KOPT-K1 (cell line): Measurements from ENCODE around the gene CDK5.
"Not testable (repeated sequence)": the region's sequence is repeated elsewhere in the genome, so short reads cannot be mapped to it uniquely, and the experiment has no call there.

Experiments used
- H3K27ac ChIP-seq: fragments of 200-600 bp; sonication (generic); 2 replicates; pipeline ENCODE4 v1.5.1; 2016; ENCODE audit warnings: antibody characterized with exemption, mild to moderate bottlenecking, low read depth, low read length; ENCODE audit not compliant: poor library complexity, severe bottlenecking
- H3K36me3 ChIP-seq: fragments of 200-600 bp; sonication (generic); 2 replicates; pipeline ENCODE4 v1.5.1; 2017; ENCODE audit warnings: antibody characterized with exemption, mild to moderate bottlenecking, low read length, moderate library complexity; ENCODE audit not compliant: insufficient read depth
- H3K9me3 ChIP-seq: fragments of 200-600 bp; sonication (generic); 2 replicates; pipeline ENCODE4 v1.5.1; 2017; ENCODE audit warnings: antibody characterized with exemption, low read length, mild to moderate bottlenecking; ENCODE audit not compliant: insufficient read depth, poor library complexity, severe bottlenecking

Gene CDK5

DNA sequence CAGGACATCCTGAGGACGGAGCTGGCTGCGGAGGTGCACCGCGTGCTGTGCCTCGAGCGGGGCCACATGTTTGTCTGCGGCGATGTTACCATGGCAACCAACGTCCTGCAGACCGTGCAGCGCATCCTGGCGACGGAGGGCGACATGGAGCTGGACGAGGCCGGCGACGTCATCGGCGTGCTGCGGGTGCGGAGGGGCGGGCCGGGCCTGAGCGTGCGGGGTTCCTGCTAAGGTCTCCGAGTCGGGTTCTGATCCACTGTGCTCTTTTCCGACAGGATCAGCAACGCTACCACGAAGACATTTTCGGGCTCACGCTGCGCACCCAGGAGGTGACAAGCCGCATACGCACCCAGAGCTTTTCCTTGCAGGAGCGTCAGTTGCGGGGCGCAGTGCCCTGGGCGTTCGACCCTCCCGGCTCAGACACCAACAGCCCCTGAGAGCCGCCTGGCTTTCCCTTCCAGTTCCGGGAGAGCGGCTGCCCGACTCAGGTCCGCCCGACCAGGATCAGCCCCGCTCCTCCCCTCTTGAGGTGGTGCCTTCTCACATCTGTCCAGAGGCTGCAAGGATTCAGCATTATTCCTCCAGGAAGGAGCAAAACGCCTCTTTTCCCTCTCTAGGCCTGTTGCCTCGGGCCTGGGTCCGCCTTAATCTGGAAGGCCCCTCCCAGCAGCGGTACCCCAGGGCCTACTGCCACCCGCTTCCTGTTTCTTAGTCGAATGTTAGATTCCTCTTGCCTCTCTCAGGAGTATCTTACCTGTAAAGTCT lies 43.8 kb downstream of the CDK5 start:
- Histone ChIP-seq H3K27ac (no peak overlapping the region), H3K36me3 (no peaks in the 10 kb centered on the region), H3K9me3 (no peaks in the 10 kb centered on the region)

DNA sequence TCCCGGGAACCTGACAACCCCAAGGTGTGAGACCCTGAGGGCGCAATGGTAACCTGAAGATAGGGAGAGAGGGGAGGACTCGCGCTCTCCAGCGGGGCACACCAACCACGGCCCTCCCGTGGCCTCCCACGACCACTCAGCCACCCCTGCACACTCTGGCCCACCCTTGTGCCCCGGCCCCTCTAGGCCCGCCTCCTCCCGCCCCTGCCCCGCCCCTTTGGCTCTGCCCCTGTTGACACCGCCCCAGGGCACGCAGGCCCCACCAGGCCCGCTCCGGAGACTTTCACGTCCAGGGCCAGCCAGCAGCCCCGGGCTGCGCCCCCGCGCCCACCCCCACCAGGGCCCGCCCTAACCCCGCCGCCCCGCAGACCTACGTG lies 44.4 kb downstream of the CDK5 start:
- Histone ChIP-seq H3K9me3 (no peaks in the 10 kb centered on the region), H3K27ac (no peak overlapping the region), H3K36me3 (no peaks in the 10 kb centered on the region)

DNA sequence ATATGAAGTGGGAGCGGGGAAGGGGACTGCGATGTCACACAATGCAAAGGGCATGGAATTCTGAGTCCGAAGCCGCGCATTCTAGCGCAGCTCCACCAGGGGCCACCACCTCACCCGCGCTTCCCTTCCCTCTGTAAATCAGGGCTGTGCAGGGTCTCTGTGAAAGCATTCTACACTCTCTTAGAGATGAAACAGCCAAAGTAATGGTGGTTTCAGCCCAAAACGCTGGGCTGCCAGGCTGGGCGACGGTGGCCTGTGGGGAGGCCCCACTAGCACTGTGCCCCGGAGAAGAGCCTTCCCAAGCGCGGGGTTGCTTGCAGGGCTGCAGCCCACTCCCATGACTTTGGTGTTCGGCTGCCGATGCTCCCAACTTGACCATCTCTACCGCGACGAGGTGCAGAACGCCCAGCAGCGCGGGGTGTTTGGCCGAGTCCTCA lies 44.8 kb downstream of the CDK5 start:
- no peak overlapping the region for H3K27ac ChIP-seq
- no peaks in the 10 kb centered on the region for H3K36me3 ChIP-seq
- no peaks in the 10 kb centered on the region for H3K9me3 ChIP-seq

DNA sequence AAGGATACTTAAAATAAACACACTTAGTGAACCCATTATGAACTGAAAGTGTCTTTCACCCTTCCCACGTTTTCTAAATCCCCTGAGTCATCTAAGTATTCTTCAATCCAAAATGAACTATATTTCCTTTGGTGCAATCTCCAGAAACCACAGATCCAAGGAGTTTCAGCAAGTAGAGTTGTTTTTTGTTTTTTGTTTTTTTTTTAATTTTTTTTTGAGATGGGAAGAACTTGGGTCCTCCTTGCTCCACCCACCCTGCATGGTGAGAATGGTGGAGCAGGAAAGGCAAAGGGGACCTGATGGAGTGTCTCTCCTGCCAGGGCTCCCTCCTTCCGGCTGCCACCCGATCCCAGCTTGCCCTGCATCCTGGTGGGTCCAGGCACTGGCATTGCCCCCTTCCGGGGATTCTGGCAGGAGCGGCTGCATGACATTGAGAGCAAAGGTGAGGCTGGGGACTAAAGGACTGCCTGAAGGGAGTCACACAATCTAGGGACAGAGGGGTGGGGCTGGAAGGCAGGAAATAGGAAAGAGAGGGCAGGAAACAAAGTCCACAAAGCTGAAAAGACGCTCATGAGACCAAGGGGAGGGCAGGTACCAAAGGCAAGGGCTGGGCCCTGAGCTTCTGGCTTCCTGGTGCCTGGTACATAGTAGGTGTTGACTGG lies 45.5 kb downstream of the CDK5 start:
- Histone ChIP-seq H3K9me3 (no peaks in the 10 kb centered on the region), H3K27ac (no peak overlapping the region), H3K36me3 (no peaks in the 10 kb centered on the region)

DNA sequence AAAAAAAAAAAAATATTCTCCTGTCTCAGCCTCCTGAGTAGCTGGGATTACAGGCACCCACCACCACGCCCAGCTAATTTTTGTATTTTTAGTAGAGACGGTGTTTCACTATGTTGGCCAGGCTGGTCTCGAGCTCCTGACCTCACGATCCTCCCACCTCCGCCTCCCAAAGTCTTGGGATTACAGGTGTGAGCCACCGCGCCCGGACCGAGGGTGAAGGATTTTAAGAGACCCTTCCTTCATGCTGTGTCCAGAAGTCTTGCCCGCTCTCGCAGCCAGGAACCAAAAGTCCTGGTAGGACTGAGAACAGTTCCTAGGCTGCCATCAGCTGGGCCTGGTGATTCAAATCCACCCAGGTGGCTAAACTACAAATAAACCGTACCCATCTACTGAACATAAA lies 46.1 kb downstream of the CDK5 start:
- not testable (repeated sequence) for H3K9me3 ChIP-seq, H3K27ac ChIP-seq, H3K36me3 ChIP-seq

DNA sequence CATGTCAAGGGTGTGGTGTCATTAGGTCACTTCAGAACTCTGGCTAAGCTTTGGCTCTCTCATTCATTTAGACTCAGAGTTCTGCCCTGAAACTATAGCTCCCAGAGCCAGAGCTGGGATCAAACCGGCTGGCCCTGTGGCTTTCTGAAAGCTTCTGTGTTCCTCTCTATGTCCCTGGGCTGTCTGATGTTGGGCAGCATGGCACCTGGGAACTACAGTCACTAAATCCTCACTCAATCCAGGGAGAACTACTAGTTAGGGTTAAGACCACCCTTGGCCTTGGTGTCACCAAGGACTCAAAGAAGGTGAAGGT lies 46.6 kb downstream of the CDK5 start:
- H3K9me3 ChIP-seq = no peaks in the 10 kb centered on the region
- no peaks in the 10 kb centered on the region for H3K36me3 ChIP-seq
- no peak overlapping the region for H3K27ac ChIP-seq

DNA sequence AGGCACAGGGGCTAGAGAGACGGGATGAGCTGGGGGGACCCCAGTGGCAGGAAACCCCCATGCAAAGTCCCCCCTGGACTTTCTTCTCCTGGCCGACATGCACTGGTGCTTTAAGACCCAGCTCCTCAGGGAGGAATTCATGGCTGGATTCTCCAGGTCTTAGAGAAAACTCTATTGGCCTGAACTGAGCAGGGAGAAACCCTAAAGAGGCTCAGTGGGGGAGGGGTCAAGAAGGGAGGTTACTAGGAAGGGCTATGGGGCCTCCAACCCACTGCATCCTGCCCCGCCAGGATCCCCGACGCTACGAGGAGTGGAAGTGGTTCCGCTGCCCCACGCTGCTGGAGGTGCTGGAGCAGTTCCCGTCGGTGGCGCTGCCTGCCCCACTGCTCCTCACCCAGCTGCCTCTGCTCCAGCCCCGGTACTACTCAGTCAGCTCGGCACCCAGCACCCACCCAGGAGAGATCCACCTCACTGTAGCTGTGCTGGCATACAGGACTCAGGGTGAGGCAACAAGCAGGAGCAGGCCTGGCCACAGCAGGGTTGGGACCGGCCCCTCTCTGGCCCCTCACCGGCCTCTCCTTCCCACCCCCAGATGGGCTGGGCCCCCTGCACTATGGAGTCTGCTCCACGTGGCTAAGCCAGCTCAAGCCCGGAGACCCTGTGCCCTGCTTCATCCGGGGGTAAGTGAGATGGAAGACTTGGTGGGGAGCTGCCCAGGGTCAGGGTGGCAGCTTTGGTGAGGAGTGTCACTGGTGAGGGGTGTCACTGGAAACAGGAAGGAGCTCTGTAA lies 47.2 kb downstream of the CDK5 start:
- Histone ChIP-seq H3K27ac (no peak overlapping the region), H3K9me3 (no peaks in the 10 kb centered on the region), H3K36me3 (no peaks in the 10 kb centered on the region)

DNA sequence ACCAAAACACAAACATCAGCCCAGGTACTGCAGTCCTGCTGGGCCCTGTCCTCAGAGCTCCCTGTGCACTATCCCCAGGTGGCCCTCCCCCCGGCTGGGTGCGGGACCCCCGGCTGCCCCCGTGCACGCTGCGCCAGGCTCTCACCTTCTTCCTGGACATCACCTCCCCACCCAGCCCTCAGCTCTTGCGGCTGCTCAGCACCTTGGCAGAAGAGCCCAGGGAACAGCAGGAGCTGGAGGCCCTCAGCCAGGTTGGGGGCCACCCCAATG lies 47.7 kb downstream of the CDK5 start:
- Histone ChIP-seq H3K27ac (no peak overlapping the region), H3K36me3 (no peaks in the 10 kb centered on the region), H3K9me3 (no peaks in the 10 kb centered on the region)

DNA sequence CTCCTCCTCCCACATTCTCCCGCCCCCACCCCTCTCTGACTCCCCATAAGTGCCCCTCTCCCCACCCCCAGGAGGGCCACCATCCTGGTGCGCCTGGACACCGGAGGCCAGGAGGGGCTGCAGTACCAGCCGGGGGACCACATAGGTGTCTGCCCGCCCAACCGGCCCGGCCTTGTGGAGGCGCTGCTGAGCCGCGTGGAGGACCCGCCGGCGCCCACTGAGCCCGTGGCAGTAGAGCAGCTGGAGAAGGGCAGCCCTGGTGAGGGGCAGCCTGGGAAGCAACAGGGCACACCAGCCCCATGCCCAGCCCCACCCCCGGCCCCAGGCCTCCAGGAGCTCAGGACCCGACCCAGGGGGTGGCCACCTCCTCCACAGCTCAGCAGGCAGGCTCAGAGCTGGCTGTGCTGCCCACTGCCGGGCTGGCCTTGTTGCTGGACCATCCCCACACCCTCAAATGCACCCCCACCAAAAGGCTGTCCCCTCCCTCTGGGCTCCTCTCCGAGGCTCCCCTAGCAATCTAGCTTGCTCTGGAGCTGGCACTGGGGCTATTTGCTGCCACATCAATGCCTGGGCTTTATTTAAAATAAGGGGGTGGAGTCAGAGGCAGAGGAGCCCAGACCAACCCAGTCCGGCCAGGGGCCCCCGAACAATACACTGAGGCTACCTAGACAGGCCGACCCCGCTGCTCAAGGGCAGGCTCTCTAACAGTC lies 48.2 kb downstream of the CDK5 start:
- no peaks in the 10 kb centered on the region for H3K9me3 ChIP-seq
- H3K27ac ChIP-seq = peak overlapping the region; percentile 67
- no peaks in the 10 kb centered on the region for H3K36me3 ChIP-seq

DNA sequence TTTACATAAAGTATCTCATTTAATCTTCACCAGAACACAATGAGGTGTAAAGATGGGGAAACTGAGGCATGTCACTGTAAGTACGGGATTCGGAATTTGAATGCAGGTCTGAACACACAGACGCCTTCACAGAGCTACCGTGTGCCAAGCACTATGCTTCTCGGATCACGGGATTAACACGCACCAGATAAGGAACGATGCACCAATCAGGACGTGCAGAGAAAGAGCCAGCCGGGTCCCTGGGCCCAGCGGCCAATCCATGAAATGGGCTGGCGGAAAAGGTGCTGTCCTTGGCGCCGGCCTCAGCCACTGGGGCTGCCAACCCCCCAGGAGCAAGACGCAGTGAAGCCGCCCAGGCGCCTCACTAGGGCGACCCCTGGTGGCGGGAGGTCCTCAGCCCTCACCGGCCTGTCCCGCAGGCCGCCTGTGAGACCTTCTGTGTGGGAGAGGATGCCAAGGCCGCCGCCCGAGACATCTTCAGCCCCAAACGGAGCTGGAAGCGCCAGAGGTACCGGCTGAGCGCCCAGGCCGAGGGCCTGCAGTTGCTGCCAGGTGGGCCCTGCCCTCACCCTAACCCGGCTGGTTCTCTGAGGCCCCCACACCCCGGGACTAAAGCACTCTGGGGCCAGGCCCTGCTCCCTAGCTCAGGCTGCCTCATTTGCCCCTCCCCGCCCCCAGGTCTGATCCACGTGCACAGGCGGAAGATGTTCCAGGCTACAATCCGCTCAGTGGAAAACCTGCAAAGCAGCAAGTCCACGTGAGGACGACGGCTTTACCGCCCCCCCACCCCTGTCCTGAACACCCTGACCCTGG lies 49.0 kb downstream of the CDK5 start:
- Histone ChIP-seq H3K9me3 (no peaks in the 10 kb centered on the region), H3K27ac (peak overlapping the region; percentile 67), H3K36me3 (no peaks in the 10 kb centered on the region)

DNA sequence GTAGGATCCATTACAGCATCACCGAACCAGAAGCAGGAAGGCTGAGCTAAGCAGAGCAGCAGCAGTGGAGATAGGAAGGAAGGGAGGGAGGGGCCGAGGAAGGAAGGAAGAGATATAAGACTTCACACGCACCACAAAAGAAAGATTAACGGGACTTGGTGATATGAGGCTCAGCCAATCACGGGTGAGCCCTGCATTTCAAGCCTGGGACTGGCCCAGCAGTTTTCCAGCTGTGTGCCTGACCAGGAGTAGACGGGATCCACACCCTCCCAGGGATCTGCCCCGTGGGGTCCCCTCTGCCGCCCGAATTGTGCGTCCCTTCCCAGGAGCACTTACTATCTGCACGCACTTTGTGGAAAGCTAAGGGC lies 49.6 kb downstream of the CDK5 start:
- peak overlapping the region; percentile 67 for H3K27ac ChIP-seq
- no peaks in the 10 kb centered on the region for H3K9me3 ChIP-seq
- H3K36me3 ChIP-seq = no peaks in the 10 kb centered on the region

DNA sequence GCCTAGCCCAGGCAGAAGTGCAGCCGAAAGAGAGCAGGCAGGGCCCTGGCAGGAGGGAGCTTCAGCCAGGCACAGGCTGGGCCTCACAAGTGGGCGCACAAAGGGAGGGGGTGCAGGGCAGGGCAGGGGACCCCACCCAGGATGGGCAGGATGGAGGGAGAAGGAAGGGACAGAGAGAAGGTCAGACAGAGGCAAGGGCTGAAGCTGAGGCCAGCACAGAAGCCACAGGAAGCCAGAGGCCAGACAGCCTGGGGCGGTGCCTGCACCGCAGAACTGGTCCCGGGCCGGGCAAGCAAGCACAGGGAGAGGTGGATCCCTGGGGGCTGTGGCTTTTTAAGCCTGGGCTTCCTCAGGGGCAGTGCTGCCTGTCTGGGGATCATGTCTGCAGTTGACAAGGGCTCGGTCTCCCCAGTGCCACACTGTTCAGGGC lies 50.2 kb downstream of the CDK5 start:
- no peaks in the 10 kb centered on the region for H3K9me3 ChIP-seq
- no peaks in the 10 kb centered on the region for H3K36me3 ChIP-seq
- H3K27ac ChIP-seq = peak overlapping the region; percentile 67

DNA sequence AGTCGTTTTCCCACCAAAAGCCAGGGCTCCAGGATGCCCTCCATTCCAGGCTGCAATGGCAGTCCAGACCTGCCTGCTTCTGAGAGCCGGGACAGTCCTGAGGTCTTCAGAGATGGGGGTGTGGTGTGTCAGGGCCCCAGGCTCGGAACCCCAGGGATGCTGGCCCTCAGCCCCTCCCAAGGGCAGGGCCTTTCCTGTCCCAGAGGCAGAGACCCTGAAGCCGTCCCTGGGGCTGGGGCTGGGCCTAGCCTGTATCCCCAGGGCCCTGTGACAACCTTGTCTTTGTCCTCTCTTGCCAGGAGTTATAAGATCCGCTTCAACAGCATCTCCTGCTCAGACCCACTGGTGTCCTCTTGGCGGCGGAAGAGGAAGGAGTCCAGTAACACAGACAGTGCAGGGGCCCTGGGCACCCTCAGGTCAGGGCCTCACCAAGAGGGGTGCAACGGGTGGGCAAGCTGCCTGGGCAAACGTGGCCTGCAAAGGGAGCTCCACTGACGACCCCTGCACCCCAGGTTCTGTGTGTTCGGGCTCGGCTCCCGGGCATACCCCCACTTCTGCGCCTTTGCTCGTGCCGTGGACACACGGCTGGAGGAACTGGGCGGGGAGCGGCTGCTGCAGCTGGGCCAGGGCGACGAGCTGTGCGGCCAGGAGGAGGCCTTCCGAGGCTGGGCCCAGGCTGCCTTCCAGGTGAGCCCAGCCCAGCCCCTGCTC lies 51.0 kb downstream of the CDK5 start:
- H3K36me3 ChIP-seq = no peaks in the 10 kb centered on the region
- H3K27ac ChIP-seq = no peak overlapping the region
- no peaks in the 10 kb centered on the region for H3K9me3 ChIP-seq

DNA sequence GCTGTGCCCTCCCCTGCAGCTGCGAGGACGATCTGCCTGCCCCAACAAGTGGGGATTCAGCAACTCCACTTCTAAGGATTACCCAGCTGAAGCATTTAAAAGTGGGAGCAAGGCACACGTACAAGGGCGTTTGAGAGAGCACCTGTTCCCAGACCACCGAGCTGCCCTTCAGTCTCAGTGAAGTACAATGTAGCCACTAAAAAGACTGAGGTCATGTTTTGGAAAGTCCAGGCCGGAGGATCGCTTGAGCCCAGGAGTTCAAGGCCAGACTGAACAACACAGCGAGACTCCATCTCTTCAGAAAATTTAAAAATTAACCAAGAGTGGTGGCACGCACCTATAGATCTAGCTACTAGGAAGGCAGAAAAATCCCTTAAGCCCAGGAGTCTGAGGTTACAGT lies 52.1 kb downstream of the CDK5 start:
- H3K27ac ChIP-seq = no peak overlapping the region
- no peaks in the 10 kb centered on the region for H3K9me3 ChIP-seq
- H3K36me3 ChIP-seq = no peaks in the 10 kb centered on the region
